AG04450 (cell line): ENCODE measurements around the gene NCOA1. TPM values are rescaled to one million over a fixed set of nuclear protein-coding genes. Genes with fewer than 3 reads are reported as not detected.

Source experiments
- CTCF ChIA-PET: fragments of 300-600, 350-600 bp; formaldehyde crosslinking; extraction: SDS; loops from one replicate; lab custom pipeline; 2022; ENCODE audit warnings: antibody characterized with exemption, inconsistent platforms; lab: Charles Lee
- POLR2A ChIA-PET: fragments of 350-600 bp; formaldehyde crosslinking; extraction: SDS; loops from one replicate; lab custom pipeline; 2021; ENCODE audit warnings: antibody characterized with exemption, inconsistent platforms; lab: Yijun Ruan, JAX
- DNase-seq: peaks from one replicate; pipeline ENCODE4 v3.0.0-alpha.2; 2011; ENCODE audit warnings: low read depth, low spot score
- H3K27ac ChIP-seq: one replicate; pipeline ENCODE4 v1.5.1; 2012; ENCODE audit warnings: low read depth, low read length, control low read depth
- H3K27me3 ChIP-seq: one replicate; pipeline ENCODE4 v1.6.0; 2012; ENCODE audit warnings: low read length; ENCODE audit not compliant: control insufficient read depth, insufficient read depth
- H3K4me3 ChIP-seq: 2 replicates; pipeline ENCODE4 v1.5.1; 2011; ENCODE audit warnings: mild to moderate bottlenecking, low read depth, low read length, control low read depth
- H3K9me3 ChIP-seq: 2 replicates; pipeline ENCODE4 v1.5.1; 2012; ENCODE audit warnings: low read length; ENCODE audit not compliant: control insufficient read depth, insufficient read depth
- CTCF ChIP-seq: IDR thresholded peaks from 2 replicates; pipeline ENCODE4 v1.5.1; 2011; ENCODE audit warnings: low read depth, low read length, control low read depth, inconsistent platforms
- polyA plus RNA-seq: library from polyadenylated mRNA; depleted of rRNA; stranded (reverse); fragments of >200 nt; gene quantifications from 2 replicates; pipeline ENCODE4 v1.2.3, GENCODE V29; 2011

NCOA1 gene
- polyA plus RNA-seq, 1 experiment = 20.8 TPM

- Histone ChIP-seq H3K27me3 (no peaks in the 10 kb centered on the region), H3K9me3 (no peaks in the 10 kb centered on the region), H3K4me3 (no peak overlapping the region), H3K27ac (peak overlapping the region; percentile 62)
- TF ChIP-seq CTCF = no peak
- CTCF ChIA-PET = interaction anchor here (1.2 to 5.2 kb wide), 2 partner anchors 25 to 407 kb away, joined by 5 to 22 read pairs; partner anchors contain the start of genes CENPO and PTRHD1
- POLR2A ChIA-PET = no interaction called here
- no peak for DNase-seq
Observed at GRCh38 chr2:24816404-24816803, 325.4 kb downstream of the NCOA1 start.

- Histone ChIP-seq H3K27ac (peak overlapping the region; percentile 62), H3K27me3 (no peaks in the 10 kb centered on the region), H3K9me3 (no peaks in the 10 kb centered on the region), H3K4me3 (no peak overlapping the region)
- POLR2A ChIA-PET = interaction anchor here (0.6 kb wide), 1 partner anchor 42 kb away, joined by 3 read pairs; no protein-coding TSS in a partner anchor
- peak; percentile 56 for DNase-seq
- CTCF ChIA-PET = interaction anchor here (2.6 kb wide), 1 partner anchor 407 kb away, joined by 10 read pairs; no protein-coding TSS in a partner anchor
- TF ChIP-seq CTCF = no peak
Observed at GRCh38 chr2:24816884-24817283, 325.8 kb downstream of the NCOA1 start.

- ChIA-PET CTCF (interaction anchor here (0.6 to 2.6 kb wide), 6 partner anchors 9 to 409 kb away, joined by 3 to 10 read pairs (median 4); partner anchors contain the start of genes CENPO and PTRHD1), POLR2A (interaction anchor here (0.6 to 0.9 kb wide), 2 partner anchors 26 to 506 kb away, joined by 3 read pairs; partner anchors contain the start of genes CENPO and PTRHD1)
- H3K9me3 ChIP-seq = no peaks in the 10 kb centered on the region
- H3K4me3 ChIP-seq = no peak overlapping the region
- TF ChIP-seq CTCF = no peak
- no peaks in the 10 kb centered on the region for H3K27me3 ChIP-seq
- DNase-seq = no peak
- H3K27ac ChIP-seq = no peak overlapping the region
Observed at GRCh38 chr2:24818721-24819167, 327.7 kb downstream of the NCOA1 start.

DNA sequence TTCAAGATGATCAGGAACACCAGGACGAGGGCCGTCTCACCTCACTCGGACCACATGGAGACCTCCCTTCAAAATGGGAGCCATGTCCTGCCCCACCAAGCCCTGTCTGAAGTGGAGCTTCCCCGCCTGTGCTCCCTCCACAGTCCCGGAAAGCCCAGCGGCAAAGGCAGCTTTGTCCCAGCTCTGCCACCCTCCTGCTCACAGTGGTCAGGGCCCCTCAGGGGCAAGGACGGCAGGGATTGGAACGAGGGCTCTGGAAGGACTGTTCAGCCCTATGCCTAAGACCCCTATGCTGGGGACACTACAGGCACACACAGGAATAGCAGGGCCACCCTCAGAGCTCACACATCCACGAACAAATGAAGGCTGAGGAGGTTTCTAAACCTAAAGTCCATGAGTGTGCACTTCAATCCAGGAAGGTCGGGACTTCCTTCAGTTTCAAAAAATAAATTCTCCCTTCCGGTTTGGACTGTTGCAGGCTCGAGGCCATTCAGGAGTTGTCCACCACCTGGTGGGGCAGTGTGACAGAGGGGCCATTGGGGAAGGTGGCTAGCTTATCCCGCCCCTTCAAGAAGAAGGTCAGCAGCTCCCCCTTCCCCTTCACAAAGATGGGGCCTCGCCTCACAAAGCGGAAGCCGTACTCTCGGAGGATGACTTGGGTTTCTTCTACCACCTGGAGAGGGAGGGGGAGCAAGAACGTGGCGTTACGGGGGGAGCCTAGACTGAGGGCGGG lies 328.6 kb downstream of the NCOA1 start:
- no peak overlapping the region for H3K27ac ChIP-seq
- ChIA-PET CTCF (interaction anchor here (0.6 to 2.6 kb wide), 6 partner anchors 8 to 409 kb away, joined by 3 to 10 read pairs (median 4); no protein-coding TSS in a partner anchor), POLR2A (interaction anchor here (0.9 kb wide), 1 partner anchor 27 kb away, joined by 3 read pairs; the partner anchor contains the start of genes CENPO and PTRHD1)
- no peak overlapping the region for H3K4me3 ChIP-seq
- no peak for TF ChIP-seq CTCF
- no peaks in the 10 kb centered on the region for H3K9me3 ChIP-seq
- H3K27me3 ChIP-seq = no peaks in the 10 kb centered on the region
- no peak for DNase-seq

DNA sequence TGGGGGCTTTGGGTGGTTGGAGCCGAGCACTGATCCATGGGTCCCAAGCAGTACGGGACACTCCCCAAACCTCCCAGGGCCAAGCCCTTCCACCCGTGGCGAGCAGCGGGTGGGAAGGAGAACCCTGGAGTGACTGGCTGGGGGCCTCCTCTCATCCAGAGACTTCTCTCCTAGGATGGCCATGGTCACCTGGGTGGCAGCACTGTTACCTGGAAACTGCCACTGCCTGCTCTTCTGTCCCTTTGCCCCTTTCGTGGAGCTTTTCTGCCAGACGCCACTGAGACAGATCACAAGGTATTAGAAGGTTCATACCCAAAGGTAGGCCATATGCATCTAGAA lies 329.1 kb downstream of the NCOA1 start:
- DNase-seq = no peak
- Histone ChIP-seq H3K27me3 (no peaks in the 10 kb centered on the region), H3K9me3 (no peaks in the 10 kb centered on the region), H3K4me3 (no peak overlapping the region), H3K27ac (no peak overlapping the region)
- no peak for TF ChIP-seq CTCF
- POLR2A ChIA-PET = no interaction called here
- CTCF ChIA-PET = interaction anchor here (1.1 kb wide), 2 partner anchors 8 to 30 kb away, joined by 4 read pairs; no protein-coding TSS in a partner anchor
